SJSA1 (cell line): Measurements from ENCODE around the gene ACAT2. TPM values are rescaled to one million over a fixed set of nuclear protein-coding genes. Genes with fewer than 3 reads are reported as not detected.
"Not testable (repeated sequence)": the region's sequence is repeated elsewhere in the genome, so short reads cannot be mapped to it uniquely, and the experiment has no call there.

ENCODE experiments used
- DNase-seq, 2 experiments: peaks; one replicate each; pipeline ENCODE4 v3.0.0-alpha.2; 2015 to 2020; ENCODE audit warnings: low spot score in 2 of 2, low read depth in 1 of 2
- H3K27ac ChIP-seq: fragments of 250-450 bp; sonication (Bioruptor Pico); 2 replicates; pipeline ENCODE4 v1.5.1; 2020; ENCODE audit warnings: mild to moderate bottlenecking, moderate library complexity
- H3K27me3 ChIP-seq: fragments of 250-450 bp; sonication (Bioruptor Pico); replicated peaks from 2 replicates; pipeline ENCODE4 v1.5.1; 2020; ENCODE audit warnings: mild to moderate bottlenecking, moderate library complexity
- H3K36me3 ChIP-seq: fragments of 250-450 bp; sonication (Bioruptor Pico); 2 replicates; pipeline ENCODE4 v1.5.1; 2020; ENCODE audit warnings: mild to moderate bottlenecking
- H3K4me1 ChIP-seq: fragments of 250-450 bp; sonication (Bioruptor Pico); replicated peaks from 2 replicates; pipeline ENCODE4 v1.6.1; 2021; ENCODE audit warnings: mild to moderate bottlenecking
- H3K4me3 ChIP-seq: fragments of 250-450 bp; sonication (Bioruptor Pico); 2 replicates; pipeline ENCODE4 v1.5.1; 2020; ENCODE audit warnings: mild to moderate bottlenecking
- H3K9me3 ChIP-seq: fragments of 250-450 bp; sonication (Bioruptor Pico); replicated peaks from 2 replicates; pipeline ENCODE4 v1.5.1; 2020; ENCODE audit warnings: mild to moderate bottlenecking
- total RNA-seq: library from RNA; depleted of rRNA; stranded (reverse); fragments of >200 nt; shearing (Covaris generic); gene quantifications from 2 replicates; pipeline ENCODE4 v1.2.3, GENCODE V29; 2014; rRNA removed

The ACAT2 gene
- total RNA-seq, 1 experiment from 2014 or later: 81.8 TPM

- no peaks in the 10 kb centered on the region for H3K4me1 ChIP-seq
- H3K27ac ChIP-seq: no peak overlapping the region
- H3K27me3 ChIP-seq: peaks cover 24% of the 10 kb centered on the region
- no peak for DNase-seq
- H3K36me3 ChIP-seq: no peaks in the 10 kb centered on the region
- H3K4me3 ChIP-seq: no peak overlapping the region
- H3K9me3 ChIP-seq: no peaks in the 10 kb centered on the region
Measured at GRCh38 chr6:159817951-159818739, 56.3 kb downstream of the ACAT2 start.

- no peak for DNase-seq
- no peaks in the 10 kb centered on the region for H3K4me1 ChIP-seq
- peaks cover 24% of the 10 kb centered on the region for H3K27me3 ChIP-seq
- H3K4me3 ChIP-seq: no peak overlapping the region
- no peaks in the 10 kb centered on the region for H3K36me3 ChIP-seq
- H3K27ac ChIP-seq: no peak overlapping the region
- H3K9me3 ChIP-seq: no peaks in the 10 kb centered on the region
Measured at GRCh38 chr6:159819098-159819497, 57.3 kb downstream of the ACAT2 start.

GRCh38 chr6:159819932-159820640 is 58.2 kb downstream of the ACAT2 start:
- no peaks in the 10 kb centered on the region for H3K4me1 ChIP-seq
- H3K4me3 ChIP-seq: no peak overlapping the region
- H3K9me3 ChIP-seq: no peaks in the 10 kb centered on the region

DNA sequence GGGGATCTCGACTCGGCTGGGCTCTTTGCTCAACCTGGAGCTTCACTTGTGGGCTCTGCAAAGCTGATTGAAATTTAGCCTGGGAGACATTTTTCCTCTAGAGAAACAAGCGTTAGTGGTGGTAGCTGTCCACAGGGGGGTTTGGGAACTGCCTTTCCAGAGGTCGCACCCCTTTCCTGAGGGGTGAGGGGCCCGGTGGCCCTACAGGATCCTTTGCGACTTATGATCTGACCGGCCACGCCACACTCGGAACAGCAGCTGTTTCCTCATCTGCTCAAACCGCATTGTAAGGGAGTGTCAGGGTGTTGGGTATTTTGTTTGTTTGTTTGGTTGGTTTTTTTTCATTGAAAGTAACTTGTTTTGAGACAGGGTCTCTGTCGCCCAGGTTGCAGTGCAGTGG is 59.3 kb downstream of the ACAT2 start:
- no peaks in the 10 kb centered on the region for H3K9me3 ChIP-seq
- H3K4me3 ChIP-seq: no peak overlapping the region
- DNase-seq: no peak
- no peaks in the 10 kb centered on the region for H3K4me1 ChIP-seq
- H3K27me3 ChIP-seq: peaks cover 24% of the 10 kb centered on the region
- no peak overlapping the region for H3K27ac ChIP-seq
- H3K36me3 ChIP-seq: no peaks in the 10 kb centered on the region

More at GRCh38 chr6:159819932-159820640, 58.2 kb downstream of the ACAT2 start:
- Histone ChIP-seq H3K36me3 (no peaks in the 10 kb centered on the region), H3K27me3 (peaks cover 24% of the 10 kb centered on the region), H3K27ac (no peak overlapping the region)
- DNase-seq: no peak

DNA sequence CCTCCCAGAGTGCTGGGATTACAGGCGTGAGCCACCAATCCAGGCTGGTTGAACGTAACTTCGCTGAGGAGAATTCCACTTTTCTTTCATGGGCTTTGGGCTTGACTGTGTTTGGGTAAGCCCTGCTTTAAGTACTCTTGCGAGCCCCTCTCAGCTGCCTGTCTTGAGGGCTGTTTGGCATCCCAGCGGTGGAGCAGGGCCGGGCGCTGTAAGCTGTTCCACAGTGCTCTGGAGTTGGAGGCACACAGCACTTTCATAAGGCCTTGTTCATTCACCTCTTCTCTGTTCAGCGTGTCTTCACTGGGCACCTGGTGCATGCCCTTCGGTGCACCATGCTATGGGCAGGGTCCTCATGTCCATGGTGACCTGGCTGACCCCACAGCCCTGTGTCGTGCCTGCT is 59.9 kb downstream of the ACAT2 start:
- H3K4me1 ChIP-seq: no peaks in the 10 kb centered on the region
- no peaks in the 10 kb centered on the region for H3K9me3 ChIP-seq
- H3K36me3 ChIP-seq: no peaks in the 10 kb centered on the region
- DNase-seq: no peak
- peaks cover 24% of the 10 kb centered on the region for H3K27me3 ChIP-seq
- no peak overlapping the region for H3K4me3 ChIP-seq
- no peak overlapping the region for H3K27ac ChIP-seq

- no peaks in the 10 kb centered on the region for H3K9me3 ChIP-seq
- H3K36me3 ChIP-seq: no peaks in the 10 kb centered on the region
- H3K4me3 ChIP-seq: no peak overlapping the region
- H3K4me1 ChIP-seq: no peaks in the 10 kb centered on the region
- DNase-seq: no peak
- no peak overlapping the region for H3K27ac ChIP-seq
- H3K27me3 ChIP-seq: peaks cover 12% of the 10 kb centered on the region
Measured at GRCh38 chr6:159823953-159824352, 62.1 kb downstream of the ACAT2 start.

DNA sequence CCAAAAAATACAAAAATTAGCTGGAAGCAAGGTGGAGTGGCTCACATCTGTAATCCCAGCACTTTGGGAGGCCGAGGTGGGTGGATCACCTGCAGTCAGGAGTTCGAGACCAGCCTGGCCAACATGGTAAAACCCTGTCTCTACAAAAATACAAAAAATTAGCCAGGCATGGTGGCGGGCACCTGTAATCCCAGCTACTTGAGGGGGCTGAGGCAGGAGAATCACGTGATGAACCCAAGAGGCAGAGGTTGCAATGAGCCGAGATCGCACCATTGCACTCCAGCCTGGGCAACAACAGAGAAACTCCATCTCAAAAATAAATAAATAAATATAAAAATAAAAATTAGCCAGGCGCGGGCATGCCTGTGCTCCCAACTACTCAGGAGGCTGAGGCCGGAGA is 62.8 kb downstream of the ACAT2 start:
- not testable (repeated sequence) for H3K27ac ChIP-seq, DNase-seq, H3K36me3 ChIP-seq, H3K9me3 ChIP-seq, H3K4me3 ChIP-seq, H3K4me1 ChIP-seq
- peaks cover 11% of the 10 kb centered on the region for H3K27me3 ChIP-seq

DNA sequence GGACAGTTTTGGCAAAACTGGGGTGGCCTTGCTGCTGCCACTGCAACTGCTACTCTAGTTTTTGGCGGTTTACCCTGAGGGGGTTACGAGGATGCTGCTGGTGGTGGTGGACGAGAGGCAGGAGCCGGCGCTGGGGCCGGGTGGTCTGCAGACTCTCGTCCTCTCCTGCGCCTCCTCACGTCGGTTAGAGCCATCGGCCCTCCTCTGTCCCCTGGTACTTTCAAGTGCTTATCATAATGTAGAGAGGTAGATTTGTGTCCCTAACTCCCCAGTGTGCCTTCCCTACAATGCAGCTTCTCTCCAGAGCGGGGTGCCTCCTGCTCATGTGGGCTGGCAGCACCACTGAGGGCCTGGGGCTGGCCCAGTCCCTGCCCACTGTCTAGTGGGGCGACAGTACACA is 64.2 kb downstream of the ACAT2 start:
- H3K9me3 ChIP-seq: no peaks in the 10 kb centered on the region
- H3K27me3 ChIP-seq: no peaks in the 10 kb centered on the region
- H3K4me1 ChIP-seq: no peaks in the 10 kb centered on the region
- H3K27ac ChIP-seq: no peak overlapping the region
- DNase-seq: no peak
- no peaks in the 10 kb centered on the region for H3K36me3 ChIP-seq
- no peak overlapping the region for H3K4me3 ChIP-seq

- Histone ChIP-seq H3K4me3 (no peak overlapping the region), H3K27ac (no peak overlapping the region), H3K36me3 (no peaks in the 10 kb centered on the region), H3K27me3 (no peaks in the 10 kb centered on the region), H3K4me1 (no peaks in the 10 kb centered on the region), H3K9me3 (no peaks in the 10 kb centered on the region)
- DNase-seq: no peak
Measured at GRCh38 chr6:159826968-159827647, 65.3 kb downstream of the ACAT2 start.

DNA sequence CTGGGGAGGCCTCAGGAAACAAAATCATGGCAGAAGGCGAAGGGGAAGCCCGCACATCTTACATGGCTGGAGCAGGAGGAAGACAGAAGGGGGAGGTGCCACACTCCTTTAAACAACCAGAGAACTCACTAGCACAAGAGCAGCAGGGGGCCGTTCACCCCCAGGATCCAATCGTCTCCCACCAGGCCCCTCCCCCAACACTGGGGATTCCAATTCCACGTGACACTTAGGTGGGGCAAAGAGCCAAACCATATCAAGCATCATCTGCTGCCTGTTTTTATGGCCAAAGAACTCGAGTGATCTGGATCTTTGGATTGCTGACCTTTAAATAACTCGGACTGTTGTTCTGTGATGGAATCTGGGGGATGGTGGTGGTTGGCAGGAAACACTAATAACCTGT is 66.2 kb downstream of the ACAT2 start:
- no peaks in the 10 kb centered on the region for H3K9me3 ChIP-seq
- H3K27ac ChIP-seq: no peak overlapping the region
- H3K36me3 ChIP-seq: no peaks in the 10 kb centered on the region
- DNase-seq: no peak
- no peaks in the 10 kb centered on the region for H3K27me3 ChIP-seq
- no peak overlapping the region for H3K4me3 ChIP-seq
- H3K4me1 ChIP-seq: no peaks in the 10 kb centered on the region

Other genes starting within 250 kb of the ACAT2 start
- 81.6 and 102 TPM in 2 replicates for gene SOD2, start 68.8 kb upstream of the ACAT2 start, total RNA-seq
- 91.4 and 111 TPM in 2 replicates for gene WTAP, start 34.5 kb upstream of the ACAT2 start, total RNA-seq
- gene TCP1, start 27.6 kb downstream of the ACAT2 start, total RNA-seq: 408 and 422 TPM in 2 replicates
- 154 and 179 TPM in 2 replicates for gene MRPL18, start 28.4 kb downstream of the ACAT2 start, total RNA-seq
- gene PNLDC1, start 38.2 kb downstream of the ACAT2 start, total RNA-seq: not detected in 2 replicates
- gene MAS1, start 128.9 kb downstream of the ACAT2 start, total RNA-seq: not detected in 2 replicates
- 29.4 and 54.7 TPM in 2 replicates for gene IGF2R, start 207.0 kb downstream of the ACAT2 start, total RNA-seq